SU-DHL-6 (cell line): ENCODE measurements around the gene EPB41L2.

Experiments
- H2AFZ ChIP-seq: fragments of 200-600 bp; sonication (generic); 2 replicates; pipeline ENCODE4 v1.6.1; 2014; ENCODE audit warnings: low read depth, mild to moderate bottlenecking, moderate library complexity, mixed read lengths, antibody characterized with exemption, low read length; ENCODE audit not compliant: severe bottlenecking
- H3F3A ChIP-seq: fragments of 200-600 bp; shearing (Covaris generic); 2 replicates; pipeline ENCODE4 v1.6.0; 2016; ENCODE audit warnings: antibody characterized with exemption, mild to moderate bottlenecking; ENCODE audit not compliant: insufficient read depth
- H3K27ac ChIP-seq: fragments of 200-600 bp; sonication (generic); 2 replicates; pipeline ENCODE4 v1.5.1; 2016; ENCODE audit warnings: low read depth, mild to moderate bottlenecking, low read length, moderate library complexity, mixed read lengths
- H3K27me3 ChIP-seq: fragments of 200-600 bp; sonication (generic), shearing (Covaris generic); 2 replicates; pipeline ENCODE4 v1.6.0; 2014; ENCODE audit warnings: mild to moderate bottlenecking, low read length
- H3K36me3 ChIP-seq: fragments of 200-600 bp; sonication (generic); 2 replicates; pipeline ENCODE4 v1.6.1; 2014; ENCODE audit warnings: mild to moderate bottlenecking, low read length, mixed read lengths
- H3K4me2 ChIP-seq: fragments of 300-600, 200-600 bp; shearing (Covaris generic), sonication (generic); 2 replicates; pipeline ENCODE4 v1.6.0; 2014; ENCODE audit warnings: low read length, low read depth, mild to moderate bottlenecking; ENCODE audit not compliant: poor library complexity, severe bottlenecking
- H3K4me3 ChIP-seq: fragments of 200-600 bp; sonication (generic); 2 replicates; pipeline ENCODE4 v1.5.1; 2014; ENCODE audit warnings: antibody characterized with exemption, low read length, mild to moderate bottlenecking, mixed read lengths; ENCODE audit not compliant: insufficient read depth, poor library complexity, severe bottlenecking
- H3K79me2 ChIP-seq: fragments of 200-600 bp; sonication (generic); 2 replicates; pipeline ENCODE4 v1.6.1; 2014; ENCODE audit warnings: mild to moderate bottlenecking, low read length, moderate library complexity; ENCODE audit not compliant: insufficient read depth
- H3K9ac ChIP-seq: fragments of 200-600 bp; sonication (generic); 2 replicates; pipeline ENCODE4 v1.7.0; 2014; ENCODE audit warnings: mild to moderate bottlenecking, low read length
- H3K9me2 ChIP-seq: fragments of 200-600 bp; sonication (generic); replicated peaks from 2 replicates; pipeline ENCODE4 v1.6.1; 2014; ENCODE audit warnings: low read length; ENCODE audit not compliant: insufficient read depth
- H3K9me3 ChIP-seq: fragments of 200-600 bp; sonication (generic); 2 replicates; pipeline ENCODE4 v1.6.1; 2014; ENCODE audit warnings: low read length, mixed read lengths; ENCODE audit not compliant: insufficient read depth
- H4K20me1 ChIP-seq: fragments of 200-600 bp; sonication (generic); 2 replicates; pipeline ENCODE4 v1.6.1; 2014; ENCODE audit warnings: low read depth, mild to moderate bottlenecking, antibody characterized with exemption, low read length, moderate library complexity, mixed read lengths
- EZH2phosphoT487 ChIP-seq: fragments of 200-600 bp; sonication (generic), shearing (Covaris generic); conservative IDR thresholded peaks from 2 replicates; pipeline ENCODE4 v1.6.1; 2018; ENCODE audit warnings: mild to moderate bottlenecking, antibody characterized with exemption, low read length, moderate library complexity, mixed read lengths
- TF ChIP-seq, protein P1 (sequence below): fragments of 200-600 bp; sonication (generic); IDR thresholded peaks from one replicate; pipeline ENCODE4 v1.5.1; 2017; ENCODE audit warnings: antibody characterized with exemption, mild to moderate bottlenecking, low read length, moderate library complexity; ENCODE audit not compliant: insufficient read depth, poor library complexity, severe bottlenecking

EPB41L2 gene

DNA sequence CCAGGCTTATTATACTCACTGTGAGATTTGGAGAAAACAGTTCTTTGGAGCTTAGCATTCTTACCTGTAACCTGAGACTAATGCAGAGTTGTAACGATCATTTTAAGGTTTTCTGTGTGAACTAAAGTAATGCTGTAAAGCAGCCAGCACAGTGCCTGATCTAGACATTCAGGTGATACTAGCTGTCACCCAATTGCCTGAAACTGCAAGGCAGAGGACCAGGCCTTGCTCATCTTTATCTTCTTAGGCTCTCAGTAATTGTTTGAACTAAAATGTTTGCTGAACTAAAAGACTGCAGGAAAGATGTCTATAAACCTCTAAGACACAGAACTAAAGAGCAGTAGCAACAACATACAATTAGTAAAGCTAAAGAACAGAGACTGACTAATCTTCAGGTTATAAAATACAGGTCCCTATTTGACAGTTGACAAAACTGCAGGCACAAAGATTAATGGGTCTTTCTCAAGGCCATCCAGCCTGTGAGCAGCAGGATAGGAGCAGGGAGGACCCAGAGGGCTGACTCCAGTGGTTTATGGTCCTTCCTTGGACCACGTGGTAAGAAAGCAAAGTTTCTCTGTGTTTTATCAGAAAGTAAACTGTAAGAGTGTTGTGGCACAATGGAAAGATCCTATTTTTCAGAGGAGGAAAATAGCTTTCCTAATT, 204.4 kb downstream of the EPB41L2 start:
- H3K79me2 ChIP-seq = no peaks in the 10 kb centered on the region
- no peaks in the 10 kb centered on the region for H3K9me2 ChIP-seq
- no peak overlapping the region for H3K27ac ChIP-seq
- no peaks in the 10 kb centered on the region for H3K9me3 ChIP-seq
- no peaks in the 10 kb centered on the region for H3K36me3 ChIP-seq
- no peak overlapping the region for H2AFZ ChIP-seq
- no peak overlapping the region for H3K4me3 ChIP-seq
- H3K9ac ChIP-seq = no peak overlapping the region
- no peaks in the 10 kb centered on the region for H3F3A ChIP-seq
- H4K20me1 ChIP-seq = no peaks in the 10 kb centered on the region
- H3K4me2 ChIP-seq = no peak overlapping the region
- TF ChIP-seq, protein P1, sequence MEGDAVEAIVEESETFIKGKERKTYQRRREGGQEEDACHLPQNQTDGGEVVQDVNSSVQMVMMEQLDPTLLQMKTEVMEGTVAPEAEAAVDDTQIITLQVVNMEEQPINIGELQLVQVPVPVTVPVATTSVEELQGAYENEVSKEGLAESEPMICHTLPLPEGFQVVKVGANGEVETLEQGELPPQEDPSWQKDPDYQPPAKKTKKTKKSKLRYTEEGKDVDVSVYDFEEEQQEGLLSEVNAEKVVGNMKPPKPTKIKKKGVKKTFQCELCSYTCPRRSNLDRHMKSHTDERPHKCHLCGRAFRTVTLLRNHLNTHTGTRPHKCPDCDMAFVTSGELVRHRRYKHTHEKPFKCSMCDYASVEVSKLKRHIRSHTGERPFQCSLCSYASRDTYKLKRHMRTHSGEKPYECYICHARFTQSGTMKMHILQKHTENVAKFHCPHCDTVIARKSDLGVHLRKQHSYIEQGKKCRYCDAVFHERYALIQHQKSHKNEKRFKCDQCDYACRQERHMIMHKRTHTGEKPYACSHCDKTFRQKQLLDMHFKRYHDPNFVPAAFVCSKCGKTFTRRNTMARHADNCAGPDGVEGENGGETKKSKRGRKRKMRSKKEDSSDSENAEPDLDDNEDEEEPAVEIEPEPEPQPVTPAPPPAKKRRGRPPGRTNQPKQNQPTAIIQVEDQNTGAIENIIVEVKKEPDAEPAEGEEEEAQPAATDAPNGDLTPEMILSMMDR = no peak
- no peak for TF ChIP-seq EZH2phosphoT487
- no peaks in the 10 kb centered on the region for H3K27me3 ChIP-seq

GRCh38 chr6:130858054-130858453, 205.0 kb downstream of the EPB41L2 start:
- Histone ChIP-seq H4K20me1 (no peaks in the 10 kb centered on the region), H3K79me2 (no peaks in the 10 kb centered on the region), H3K9ac (no peak overlapping the region), H3K36me3 (no peaks in the 10 kb centered on the region), H3K9me3 (no peaks in the 10 kb centered on the region), H3F3A (no peaks in the 10 kb centered on the region), H2AFZ (no peak overlapping the region), H3K4me2 (no peak overlapping the region), H3K9me2 (no peaks in the 10 kb centered on the region), H3K27me3 (no peaks in the 10 kb centered on the region), H3K4me3 (no peak overlapping the region), H3K27ac (no peak overlapping the region)
- TF ChIP-seq EZH2phosphoT487 = no peak
- TF ChIP-seq, protein P1 = no peak

DNA sequence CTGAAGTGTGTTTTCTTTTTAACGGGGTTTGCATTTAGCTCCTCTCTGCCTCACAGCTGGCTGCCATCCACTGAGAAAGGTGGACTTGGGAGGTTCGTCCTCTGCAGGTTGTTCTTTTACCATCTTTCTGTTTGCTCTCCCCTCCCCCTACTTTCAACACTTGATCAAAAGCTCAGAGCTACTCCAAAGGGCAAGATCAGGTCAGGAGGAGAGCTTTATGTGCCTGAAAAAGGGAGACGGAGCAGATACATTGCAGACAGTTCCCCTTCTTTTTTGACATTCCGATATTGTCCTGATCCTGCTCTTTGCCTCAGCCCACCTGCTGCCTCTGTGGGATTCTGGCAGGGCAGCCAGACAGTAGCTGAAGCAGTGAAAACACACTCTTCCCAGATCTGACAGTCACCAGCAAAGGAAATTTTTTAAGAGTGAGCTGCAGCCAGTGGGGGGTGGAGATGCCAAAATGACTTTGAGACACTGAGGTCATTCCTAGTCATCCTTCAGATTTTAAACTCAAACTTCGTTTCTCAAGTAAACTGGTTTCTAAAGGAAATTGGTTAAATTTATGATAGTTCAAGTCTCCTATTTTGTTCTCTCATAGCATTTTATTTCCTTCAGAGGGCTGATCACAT, 209.4 kb downstream of the EPB41L2 start:
- Histone ChIP-seq H3K4me2 (no peak overlapping the region), H4K20me1 (no peaks in the 10 kb centered on the region), H3K4me3 (no peak overlapping the region), H3K27me3 (no peaks in the 10 kb centered on the region), H2AFZ (no peak overlapping the region), H3K79me2 (no peaks in the 10 kb centered on the region), H3K9me3 (no peaks in the 10 kb centered on the region), H3K9ac (no peak overlapping the region), H3K9me2 (no peaks in the 10 kb centered on the region), H3K36me3 (no peaks in the 10 kb centered on the region), H3F3A (no peaks in the 10 kb centered on the region), H3K27ac (no peak overlapping the region)
- TF ChIP-seq, protein P1 = no peak
- TF ChIP-seq EZH2phosphoT487 = no peak
